ENCODE results near the gene DIRAS3.
A peak's percentile ranks its signal among the peaks of the same experiment; 100 is the strongest.
"Not testable (repeated sequence)": the region's sequence is repeated elsewhere in the genome, so short reads cannot be mapped to it uniquely, and the experiment has no call there.

DIRAS3 gene

GRCh38 chr1:68013351-68013750 is 37.1 kb downstream of the DIRAS3 start:
- Histone ChIP-seq H2AFZ (ENCODE audit: low read depth, low read length) (no peak overlapping the region), H3K27me3 (ENCODE audit: low read depth, low read length) (no peaks in the 10 kb centered on the region), H3K4me2 (ENCODE audit: low read length) (no peak overlapping the region), H3K9me3 (ENCODE audit: insufficient read depth, low read length) (no peaks in the 10 kb centered on the region), H3K36me3 (replicated peaks; ENCODE audit: low read depth, low read length) (no peaks in the 10 kb centered on the region), H3K4me1 (ENCODE audit: low read length) (no peaks in the 10 kb centered on the region), H3K4me3 (ENCODE audit: low read length) (no peak overlapping the region), H3K9ac (ENCODE audit: low read length) (no peak overlapping the region), H3K79me2 (ENCODE audit: low read length) (no peaks in the 10 kb centered on the region), H3K27ac (ENCODE audit: low read length) (no peak overlapping the region), H4K20me1 (ENCODE audit: insufficient read depth, low read length) (no peaks in the 10 kb centered on the region)
- no peak for TF ChIP-seq CTCF (IDR thresholded peaks at IDR 0.05; ENCODE audit: low read depth, low read length)
- no peak for TF ChIP-seq EZH2phosphoT487 (IDR thresholded peaks at IDR 0.05; ENCODE audit: low read depth)

- Histone ChIP-seq H3K36me3 (replicated peaks; ENCODE audit: low read depth, low read length) (no peaks in the 10 kb centered on the region), H3K9me3 (ENCODE audit: insufficient read depth, low read length) (no peaks in the 10 kb centered on the region), H3K4me1 (ENCODE audit: low read length) (no peaks in the 10 kb centered on the region), H3K4me3 (ENCODE audit: low read length) (no peak overlapping the region), H4K20me1 (ENCODE audit: insufficient read depth, low read length) (no peaks in the 10 kb centered on the region), H2AFZ (ENCODE audit: low read depth, low read length) (no peak overlapping the region), H3K9ac (ENCODE audit: low read length) (no peak overlapping the region), H3K27me3 (ENCODE audit: low read depth, low read length) (no peaks in the 10 kb centered on the region), H3K4me2 (ENCODE audit: low read length) (no peak overlapping the region), H3K79me2 (ENCODE audit: low read length) (no peaks in the 10 kb centered on the region), H3K27ac (ENCODE audit: low read length) (no peak overlapping the region)
- no peak for TF ChIP-seq CTCF (IDR thresholded peaks at IDR 0.05; ENCODE audit: low read depth, low read length)
- no peak for TF ChIP-seq EZH2phosphoT487 (IDR thresholded peaks at IDR 0.05; ENCODE audit: low read depth)
Measured at GRCh38 chr1:68011657-68012375, 38.6 kb downstream of the DIRAS3 start.

GRCh38 chr1:68010543-68010942 is 39.9 kb downstream of the DIRAS3 start:
- Histone ChIP-seq H3K4me2 (ENCODE audit: low read length) (no peak overlapping the region), H3K9ac (ENCODE audit: low read length) (no peak overlapping the region), H3K4me1 (ENCODE audit: low read length) (no peaks in the 10 kb centered on the region), H3K4me3 (ENCODE audit: low read length) (no peak overlapping the region), H4K20me1 (ENCODE audit: insufficient read depth, low read length) (no peaks in the 10 kb centered on the region), H3K9me3 (ENCODE audit: insufficient read depth, low read length) (no peaks in the 10 kb centered on the region), H2AFZ (ENCODE audit: low read depth, low read length) (no peak overlapping the region), H3K27ac (ENCODE audit: low read length) (no peak overlapping the region), H3K79me2 (ENCODE audit: low read length) (no peaks in the 10 kb centered on the region), H3K36me3 (replicated peaks; ENCODE audit: low read depth, low read length) (no peaks in the 10 kb centered on the region), H3K27me3 (ENCODE audit: low read depth, low read length) (no peaks in the 10 kb centered on the region)
- no peak for TF ChIP-seq CTCF (IDR thresholded peaks at IDR 0.05; ENCODE audit: low read depth, low read length)
- TF ChIP-seq EZH2phosphoT487 (IDR thresholded peaks at IDR 0.05; ENCODE audit: low read depth): no peak

GRCh38 chr1:68010090-68010489 is 40.3 kb downstream of the DIRAS3 start:
- no peaks in the 10 kb centered on the region for H4K20me1 ChIP-seq (ENCODE audit: insufficient read depth, low read length)
- no peak overlapping the region for H3K4me3 ChIP-seq (ENCODE audit: low read length)
- no peaks in the 10 kb centered on the region for H3K27me3 ChIP-seq (ENCODE audit: low read depth, low read length)
- H3K4me1 ChIP-seq (ENCODE audit: low read length): no peaks in the 10 kb centered on the region
- H3K9me3 ChIP-seq (ENCODE audit: insufficient read depth, low read length): no peaks in the 10 kb centered on the region
- TF ChIP-seq EZH2phosphoT487 (IDR thresholded peaks at IDR 0.05; ENCODE audit: low read depth) (no peak), CTCF (IDR thresholded peaks at IDR 0.05; ENCODE audit: low read depth, low read length) (peak; percentile 10; the same call in 1 of the 2 replicates)
- H2AFZ ChIP-seq (ENCODE audit: low read depth, low read length): no peak overlapping the region
- H3K36me3 ChIP-seq (replicated peaks; ENCODE audit: low read depth, low read length): no peaks in the 10 kb centered on the region
- no peak overlapping the region for H3K4me2 ChIP-seq (ENCODE audit: low read length)
- no peak overlapping the region for H3K9ac ChIP-seq (ENCODE audit: low read length)
- no peaks in the 10 kb centered on the region for H3K79me2 ChIP-seq (ENCODE audit: low read length)
- no peak overlapping the region for H3K27ac ChIP-seq (ENCODE audit: low read length)

- not testable (repeated sequence) for H3K4me1 ChIP-seq (ENCODE audit: low read length); H3K9me3 ChIP-seq (ENCODE audit: insufficient read depth, low read length); H3K79me2 ChIP-seq (ENCODE audit: low read length); H3K36me3 ChIP-seq (replicated peaks; ENCODE audit: low read depth, low read length); H4K20me1 ChIP-seq (ENCODE audit: insufficient read depth, low read length); H3K27me3 ChIP-seq (ENCODE audit: low read depth, low read length); H3K4me2 ChIP-seq (ENCODE audit: low read length); H3K4me3 ChIP-seq (ENCODE audit: low read length); H2AFZ ChIP-seq (ENCODE audit: low read depth, low read length); H3K27ac ChIP-seq (ENCODE audit: low read length); H3K9ac ChIP-seq (ENCODE audit: low read length)
Measured at GRCh38 chr1:68003626-68004025, 46.8 kb downstream of the DIRAS3 start.
